Testis (tissue), 2 donors: ENCODE results near the gene MKNK1.
A peak's percentile ranks its signal among the peaks of the same experiment; 100 is the strongest.

ENCODE experiments used
- POLR2A ChIP-seq: fragments of 450-650 bp; IDR thresholded peaks from one replicate; pipeline ENCODE4 v1.6.1; 2017; ENCODE audit warnings: antibody characterized with exemption, mild to moderate bottlenecking, moderate library complexity
- TF ChIP-seq, protein P1 (sequence below), 3 experiments: fragments of 450-650 bp in 2 of 3; fragments of 200-600 bp in 1 of 3; sonication (generic) in 1 of 3; IDR thresholded peaks; one replicate each; pipeline ENCODE4 v1.5.1; 2016 to 2019; ENCODE audit warnings: antibody characterized with exemption in 3 of 3, mild to moderate bottlenecking in 2 of 3, moderate library complexity in 1 of 3

DNA sequence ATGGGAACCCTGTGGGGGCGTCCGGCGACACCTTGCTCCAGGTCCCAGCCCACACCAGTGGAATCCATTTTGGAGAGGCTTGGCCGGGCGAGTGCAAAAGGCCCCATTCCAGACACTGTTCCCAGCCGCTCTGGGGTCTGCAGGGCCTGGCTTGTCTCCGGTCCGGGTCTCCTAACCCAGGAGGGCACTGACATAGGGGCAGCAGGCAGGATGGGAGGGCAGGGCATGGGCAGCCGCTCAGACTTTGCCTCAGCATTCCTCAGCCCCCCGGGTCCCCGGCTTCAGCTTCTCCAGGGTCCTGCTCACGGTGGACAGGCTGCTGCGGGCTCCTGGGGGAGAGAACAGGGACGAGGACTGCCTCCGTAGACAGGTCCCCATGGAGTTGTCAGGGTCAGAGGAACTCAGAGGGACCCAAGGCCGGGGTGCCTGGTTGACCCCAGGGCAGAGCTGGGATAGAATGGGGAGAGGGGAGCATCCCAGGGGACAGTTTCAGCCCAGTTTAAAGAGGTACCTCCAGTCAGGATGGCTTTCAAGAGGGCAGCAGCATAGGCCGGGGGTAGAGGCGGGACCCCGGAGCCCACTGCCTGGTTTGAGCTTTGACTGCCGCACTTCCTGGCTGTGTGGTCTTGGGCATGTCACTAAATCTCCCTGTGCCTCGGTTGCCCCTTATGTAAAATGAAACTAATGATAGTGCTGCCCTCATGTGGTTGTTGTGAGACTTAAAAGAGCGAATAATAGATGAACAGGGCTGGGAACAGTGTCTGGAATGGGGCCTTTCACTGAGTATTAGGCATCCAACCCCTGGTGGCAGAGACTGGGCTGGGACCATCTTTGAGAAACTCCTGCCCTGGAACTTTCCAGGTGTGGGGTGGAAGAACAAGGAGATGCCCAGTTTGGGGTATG lies 56.3 kb downstream of the MKNK1 start:
- TF ChIP-seq, protein P1, sequence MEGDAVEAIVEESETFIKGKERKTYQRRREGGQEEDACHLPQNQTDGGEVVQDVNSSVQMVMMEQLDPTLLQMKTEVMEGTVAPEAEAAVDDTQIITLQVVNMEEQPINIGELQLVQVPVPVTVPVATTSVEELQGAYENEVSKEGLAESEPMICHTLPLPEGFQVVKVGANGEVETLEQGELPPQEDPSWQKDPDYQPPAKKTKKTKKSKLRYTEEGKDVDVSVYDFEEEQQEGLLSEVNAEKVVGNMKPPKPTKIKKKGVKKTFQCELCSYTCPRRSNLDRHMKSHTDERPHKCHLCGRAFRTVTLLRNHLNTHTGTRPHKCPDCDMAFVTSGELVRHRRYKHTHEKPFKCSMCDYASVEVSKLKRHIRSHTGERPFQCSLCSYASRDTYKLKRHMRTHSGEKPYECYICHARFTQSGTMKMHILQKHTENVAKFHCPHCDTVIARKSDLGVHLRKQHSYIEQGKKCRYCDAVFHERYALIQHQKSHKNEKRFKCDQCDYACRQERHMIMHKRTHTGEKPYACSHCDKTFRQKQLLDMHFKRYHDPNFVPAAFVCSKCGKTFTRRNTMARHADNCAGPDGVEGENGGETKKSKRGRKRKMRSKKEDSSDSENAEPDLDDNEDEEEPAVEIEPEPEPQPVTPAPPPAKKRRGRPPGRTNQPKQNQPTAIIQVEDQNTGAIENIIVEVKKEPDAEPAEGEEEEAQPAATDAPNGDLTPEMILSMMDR (IDR thresholded peaks at IDR 0.05): peak in 2 of 3 experiments; percentile 18 to 20
- no peak for TF ChIP-seq POLR2A
